ENCODE data around the gene NRDE2.

GRCh38 chr14:90280096-90280495 is 51.6 kb downstream of the NRDE2 start:
- TF ChIP-seq CTCF (IDR thresholded peaks at IDR 0.05; ENCODE audit: low read depth, low read length, missing input control) (no peak), TAF1 (conservative IDR thresholded peaks at IDR 0.05) (no peak), FOXA1 (IDR thresholded peaks at IDR 0.05) (no peak), GABPA (IDR thresholded peaks at IDR 0.05 in 1 of 2, conservative IDR thresholded peaks at IDR 0.05 in 1 of 2) (no peak), REST (IDR thresholded peaks at IDR 0.05) (no peak), YY1 (IDR thresholded peaks at IDR 0.05) (no peak)
